Hair follicle dermal papilla cell (primary cell): ENCODE data around the gene PGBD5. TPM values are rescaled to one million over a fixed set of nuclear protein-coding genes. Genes with fewer than 3 reads are reported as not detected.

Experiments
- total RNA-seq: library from RNA; depleted of rRNA; stranded (reverse); fragments of >200 nt; gene quantifications from 2 replicates; pipeline ENCODE4 v1.2.3, GENCODE V29; 2012

PGBD5 gene
- 0.12 and 0.16 TPM in 2 replicates for total RNA-seq

GRCh38 chr1:230426246-230427093, at the start of gene PGBD5:
Gene PGBD5, minus strand, starts transcription at chr1:230426332. Its CDS starts 404 bp downstream, at chr1:230425928.

Other genes with a start within 250 kb of the PGBD5 start
- 23.7 and 29.2 TPM in 2 replicates for gene COG2, start 216.1 kb upstream of the PGBD5 start, total RNA-seq